Fibroblast of lung (primary cell): ENCODE data around the gene LAMP5. TPM values are rescaled to one million over a fixed set of nuclear protein-coding genes. Genes with fewer than 3 reads are reported as not detected.

Experiments
- DNase-seq, 2 donors: peaks; one replicate each; pipeline versions ENCODE4 v3.0.0 to v3.0.0-alpha.2; 2010; ENCODE audit warnings: low read depth in 2 of 2
- H2AFZ ChIP-seq: 2 replicates; pipeline ENCODE4 v1.5.1; 2012; ENCODE audit warnings: low read length, control low read depth, inconsistent platforms
- H3K27ac ChIP-seq: 2 replicates; pipeline ENCODE4 v1.5.1; 2011; ENCODE audit warnings: low read length, control low read depth; ENCODE audit not compliant: insufficient read depth
- H3K27me3 ChIP-seq: 2 replicates; pipeline ENCODE4 v1.5.1; 2011; ENCODE audit warnings: mild to moderate bottlenecking, low read length; ENCODE audit not compliant: control insufficient read depth, insufficient read depth
- H3K36me3 ChIP-seq: 2 replicates; pipeline ENCODE4 v1.5.1; 2011; ENCODE audit warnings: low read length; ENCODE audit not compliant: control insufficient read depth, insufficient read depth
- H3K4me1 ChIP-seq: 2 replicates; pipeline ENCODE4 v1.5.1; 2011; ENCODE audit warnings: low read length; ENCODE audit not compliant: control insufficient read depth, insufficient read depth; ENCODE audit errors: extremely low read depth
- H3K4me2 ChIP-seq: 2 replicates; pipeline ENCODE4 v1.5.1; 2011; ENCODE audit warnings: low read length, control low read depth; ENCODE audit not compliant: insufficient read depth; ENCODE audit errors: extremely low read depth
- H3K4me3 ChIP-seq, 4 experiments: fragments of 200-600 bp in 1 of 4; sonication (generic) in 1 of 4; replicated peaks in 1 of 4; 2 replicates each; pipeline ENCODE4 v1.5.1; 2011 to 2016; ENCODE audit warnings: low read length in 4 of 4, low read depth in 3 of 4, mild to moderate bottlenecking in 3 of 4, control low read depth in 2 of 4, inconsistent platforms in 1 of 4, mixed read lengths in 1 of 4; ENCODE audit not compliant: insufficient read depth in 1 of 4; ENCODE audit errors: control extremely low read depth in 1 of 4
- H3K79me2 ChIP-seq: 2 replicates; pipeline ENCODE4 v1.5.1; 2012; ENCODE audit warnings: mild to moderate bottlenecking, low read length, inconsistent platforms; ENCODE audit not compliant: control insufficient read depth, insufficient read depth
- H3K9ac ChIP-seq: 2 replicates; pipeline ENCODE4 v1.5.1; 2011; ENCODE audit warnings: mild to moderate bottlenecking, low read length, control low read depth; ENCODE audit not compliant: insufficient read depth
- H3K9me3 ChIP-seq: 2 replicates; pipeline ENCODE4 v1.5.1; 2012; ENCODE audit warnings: low read depth, low read length; ENCODE audit not compliant: control insufficient read depth, insufficient read depth
- H4K20me1 ChIP-seq: 2 replicates; pipeline ENCODE4 v1.5.1; 2011; ENCODE audit warnings: low read length; ENCODE audit not compliant: control insufficient read depth, insufficient read depth; ENCODE audit errors: extremely low read depth
- CTCF ChIP-seq, 2 donors: IDR thresholded peaks in 1 of 2; conservative IDR thresholded peaks in 1 of 2; 1 replicate in 1 of 2; 2 replicates in 1 of 2; pipeline ENCODE4 v1.5.1; 2011 to 2012; ENCODE audit warnings: low read length in 2 of 2, control low read depth in 1 of 2, inconsistent platforms in 1 of 2, low read depth in 1 of 2, mild to moderate bottlenecking in 1 of 2
- EZH2 ChIP-seq: IDR thresholded peaks from 2 replicates; pipeline ENCODE4 v1.5.1; 2012; ENCODE audit warnings: low read length, control low read depth, mild to moderate bottlenecking; ENCODE audit errors: missing control alignments
- polyA plus RNA-seq, 2 donors: library from polyadenylated mRNA; depleted of rRNA in 1 of 2; stranded (reverse) in 1 of 2; unstranded in 1 of 2; fragments of >200 nt; gene quantifications; 2 replicates each; pipeline ENCODE4 v1.2.1, GENCODE V29; 2011 to 2012; ENCODE audit warnings: missing spikeins in 1 of 2
- total RNA-seq: library from RNA; depleted of rRNA; stranded (reverse); fragments of >200 nt; gene quantifications from 2 replicates; pipeline ENCODE4 v1.2.1, GENCODE V29; 2014

The LAMP5 gene
- total and polyA plus RNA-seq, 2 donors (not counting 1 experiment from before 2014, with no cell fraction given): 0.92 to 2.1 TPM

- H3K9me3 ChIP-seq: no peaks in the 10 kb centered on the region
- H3K4me1 ChIP-seq: no peaks in the 10 kb centered on the region
- peak; percentile 63 to 69 for DNase-seq
- no peak overlapping the region for H3K27ac ChIP-seq
- no peaks in the 10 kb centered on the region for H3K36me3 ChIP-seq
- no peaks in the 10 kb centered on the region for H3K79me2 ChIP-seq
- no peak overlapping the region for H2AFZ ChIP-seq
- no peak overlapping the region for H3K9ac ChIP-seq
- peaks cover 20% of the 10 kb centered on the region for H3K27me3 ChIP-seq
- no peaks in the 10 kb centered on the region for H4K20me1 ChIP-seq
- peak in 1 of 2 donors; percentile 19 for TF ChIP-seq CTCF (conservative IDR thresholded peaks at IDR 0.05 in 1 of 2, IDR thresholded peaks at IDR 0.05 in 1 of 2; ENCODE audit: low read depth in 1 of 2, low read length in 2 of 2)
- no peak for TF ChIP-seq EZH2
- no peak overlapping the region for H3K4me3 ChIP-seq
- no peak overlapping the region for H3K4me2 ChIP-seq
These were observed 10.7 kb upstream of the LAMP5 start for GRCh38 chr20:9503526-9504245.

- no peak for DNase-seq
- Histone ChIP-seq H3K27me3 (peaks cover 29% of the 10 kb centered on the region), H3K4me3 (no peak overlapping the region), H3K9me3 (no peaks in the 10 kb centered on the region), H3K79me2 (no peaks in the 10 kb centered on the region), H3K9ac (no peak overlapping the region), H3K4me2 (peak overlapping the region; percentile 27), H4K20me1 (no peaks in the 10 kb centered on the region), H2AFZ (no peak overlapping the region), H3K36me3 (no peaks in the 10 kb centered on the region), H3K27ac (no peak overlapping the region), H3K4me1 (no peaks in the 10 kb centered on the region)
- no peak for TF ChIP-seq EZH2
- TF ChIP-seq CTCF (conservative IDR thresholded peaks at IDR 0.05 in 1 of 2, IDR thresholded peaks at IDR 0.05 in 1 of 2; ENCODE audit: low read depth in 1 of 2, low read length in 2 of 2): no peak
These were observed 8.0 kb upstream of the LAMP5 start for GRCh38 chr20:9506280-9506821.

GRCh38 chr20:9506964-9507369 is 7.4 kb upstream of the LAMP5 start:
- Histone ChIP-seq H3K79me2 (no peaks in the 10 kb centered on the region), H3K4me1 (no peaks in the 10 kb centered on the region), H3K27ac (no peak overlapping the region), H2AFZ (no peak overlapping the region), H3K9ac (no peak overlapping the region), H3K4me2 (peak overlapping the region; percentile 27), H3K27me3 (peaks cover 29% of the 10 kb centered on the region), H3K36me3 (no peaks in the 10 kb centered on the region), H4K20me1 (no peaks in the 10 kb centered on the region), H3K9me3 (no peaks in the 10 kb centered on the region), H3K4me3 (no peak overlapping the region)
- DNase-seq: no peak
- no peak for TF ChIP-seq CTCF (conservative IDR thresholded peaks at IDR 0.05 in 1 of 2, IDR thresholded peaks at IDR 0.05 in 1 of 2; ENCODE audit: low read depth in 1 of 2, low read length in 2 of 2)
- TF ChIP-seq EZH2: no peak
